PC-9 (cell line): ENCODE data around the gene ACADS.

Experiments
- CTCF ChIP-seq: fragments of 200-600 bp; sonication (generic); conservative IDR thresholded peaks from 2 replicates; pipeline ENCODE4 v1.6.1; 2017; ENCODE audit warnings: mixed run types, antibody characterized with exemption, mild to moderate bottlenecking, moderate library complexity
- EZH2 ChIP-seq: fragments of 200-600 bp; sonication (generic); IDR thresholded peaks from 2 replicates; pipeline ENCODE4 v1.8.0; 2017; ENCODE audit warnings: antibody characterized with exemption, low read depth

DNA sequence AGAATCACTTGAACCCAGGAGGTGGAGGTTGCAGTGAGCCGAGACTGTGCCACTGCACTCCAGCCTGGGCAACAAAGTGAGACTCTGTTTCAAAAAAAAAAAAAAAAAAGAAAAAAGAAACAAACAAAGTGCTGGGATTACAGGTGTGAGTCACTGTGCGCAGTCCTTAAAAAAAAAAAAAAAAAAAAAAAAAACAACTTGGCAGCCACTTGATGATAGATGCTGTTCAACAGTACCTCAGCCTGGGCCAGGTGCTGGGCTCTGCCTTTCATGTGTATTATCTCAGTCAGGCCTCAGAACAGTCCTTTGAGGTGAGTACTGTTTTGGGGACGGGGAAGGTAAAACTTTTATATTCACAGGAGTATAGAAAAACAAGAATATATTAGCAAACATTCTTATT is 9.6 kb downstream of the ACADS start:
- TF ChIP-seq CTCF = no peak
- no peak for TF ChIP-seq EZH2
